Measurements from ENCODE around the gene LHFPL3.

GRCh38 chr7:104926601-104927041, 598.2 kb downstream of the LHFPL3 start:
- no peak for TF ChIP-seq CTCF (conservative IDR thresholded peaks at IDR 0.05)
- no peak for TF ChIP-seq EZH2 (IDR thresholded peaks at IDR 0.05; ENCODE audit: low read depth)
